Inflammatory macrophage treated with lipopolysaccharide for 1 hour (primary cell): ENCODE data around the gene TMEM150B.

Experiments used
- DNase-seq, 2 donors: peaks; one replicate each; pipeline ENCODE4 v3.0.0-alpha.2; 2020 to 2022

TMEM150B gene

DNA sequence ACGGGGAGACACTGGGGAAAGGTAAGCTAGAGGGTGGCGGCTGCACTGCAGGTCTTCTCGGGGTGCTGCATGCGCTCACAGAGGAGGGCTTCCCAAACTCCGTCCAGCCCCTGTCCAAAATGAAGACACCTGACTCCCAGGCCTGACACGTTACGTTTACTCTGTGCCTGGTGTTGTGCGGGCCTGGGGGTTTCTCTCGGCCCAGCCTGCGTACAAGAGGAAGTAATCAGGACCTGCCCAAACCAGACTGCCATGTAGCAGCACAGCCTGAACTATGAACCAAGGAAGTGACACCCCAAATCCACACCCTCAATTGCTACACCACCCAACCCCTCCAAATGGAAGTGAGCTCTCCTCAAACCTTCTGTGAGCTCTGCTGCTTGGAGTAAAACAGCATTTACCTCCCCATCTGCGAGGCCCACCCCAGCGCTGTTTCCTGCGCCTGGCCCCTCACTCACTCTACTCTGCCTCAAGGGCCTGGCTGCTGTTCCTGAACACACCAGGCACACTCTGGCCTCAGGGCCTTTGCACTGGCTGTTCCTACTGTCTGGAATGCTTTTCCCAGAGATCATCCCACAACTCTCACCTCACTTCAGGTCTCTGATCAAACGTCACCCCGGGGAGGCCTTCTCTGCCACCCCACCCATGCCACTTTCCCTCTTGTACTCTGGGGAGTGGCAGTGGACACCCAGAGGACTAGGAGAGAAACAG is 48.3 kb downstream of the TMEM150B start:
- DNase-seq: no peak

DNA sequence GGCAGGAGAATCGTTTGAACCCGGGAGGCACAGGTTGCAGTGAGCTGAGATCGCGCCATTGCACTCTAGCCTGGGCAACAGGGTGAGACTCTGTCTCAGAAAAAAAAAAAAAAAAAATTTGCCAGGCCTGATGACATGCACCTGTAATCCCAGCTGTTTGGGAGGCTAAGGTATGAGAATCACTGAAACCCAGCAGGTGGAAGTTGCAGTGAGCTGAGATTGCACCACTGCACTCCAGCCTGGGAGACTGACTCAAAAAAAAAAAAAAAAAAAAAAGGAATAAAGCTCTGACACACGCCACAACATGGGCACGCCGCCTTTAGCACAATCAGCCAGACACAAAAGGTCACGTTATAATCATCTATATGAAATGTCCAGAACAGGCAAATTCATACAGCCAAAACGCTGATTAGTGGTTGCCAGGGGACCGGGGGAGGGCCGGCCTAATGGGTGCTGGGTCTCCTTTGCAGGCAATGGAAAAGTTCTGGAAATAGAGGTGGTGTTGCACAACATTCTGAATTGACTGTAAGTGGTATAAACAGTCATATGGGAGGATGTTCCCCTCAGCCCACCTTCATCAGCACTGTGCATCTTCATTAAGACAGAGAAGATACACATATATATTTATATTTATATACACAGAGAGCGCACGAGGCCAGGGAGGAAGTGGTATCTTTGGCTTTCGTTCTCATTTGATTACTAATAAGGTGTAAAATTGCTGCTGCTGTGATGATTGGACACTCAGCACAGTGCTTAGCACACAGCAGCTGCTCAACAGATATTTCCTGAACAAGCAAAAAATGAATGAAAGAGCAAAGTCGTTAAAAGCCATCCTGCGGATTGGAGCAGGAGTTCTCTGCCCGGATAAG is 49.1 kb downstream of the TMEM150B start:
- no peak for DNase-seq

DNA sequence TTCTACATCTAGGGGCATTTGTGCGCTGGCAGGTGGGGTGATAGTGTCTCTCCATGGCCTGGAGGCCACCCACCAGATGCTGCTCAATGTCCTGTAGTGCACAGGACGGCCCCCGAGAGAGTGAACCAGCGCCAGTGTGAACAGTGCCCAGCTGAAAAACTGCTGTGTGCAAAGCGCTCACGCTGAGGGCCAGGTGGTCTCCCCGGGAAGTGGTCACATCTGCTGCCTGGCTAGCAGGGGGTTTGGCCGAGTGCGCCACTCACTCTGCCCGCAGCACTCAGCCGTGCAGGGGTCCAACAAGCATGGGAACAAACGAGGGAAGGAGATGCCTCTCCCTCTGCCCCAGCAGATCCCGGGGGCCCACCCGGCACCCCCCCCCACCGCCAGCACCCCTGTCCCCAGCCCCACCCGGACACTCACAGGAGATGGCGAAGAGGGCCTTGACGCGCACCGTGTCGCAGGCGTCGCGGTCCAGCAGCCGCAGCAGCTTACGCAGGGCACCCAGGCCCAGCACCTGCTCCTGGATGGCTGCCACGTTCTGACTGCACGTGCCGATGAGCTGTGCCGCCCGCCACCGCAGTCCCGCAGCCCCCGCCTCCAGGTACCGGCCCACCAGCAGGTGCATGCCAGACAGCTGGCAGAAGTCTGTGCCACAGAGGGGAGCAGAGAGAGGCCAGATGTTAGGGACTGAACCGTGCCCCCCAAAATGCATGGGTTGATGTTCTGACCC is 51.0 kb downstream of the TMEM150B start:
- DNase-seq: no peak

DNA sequence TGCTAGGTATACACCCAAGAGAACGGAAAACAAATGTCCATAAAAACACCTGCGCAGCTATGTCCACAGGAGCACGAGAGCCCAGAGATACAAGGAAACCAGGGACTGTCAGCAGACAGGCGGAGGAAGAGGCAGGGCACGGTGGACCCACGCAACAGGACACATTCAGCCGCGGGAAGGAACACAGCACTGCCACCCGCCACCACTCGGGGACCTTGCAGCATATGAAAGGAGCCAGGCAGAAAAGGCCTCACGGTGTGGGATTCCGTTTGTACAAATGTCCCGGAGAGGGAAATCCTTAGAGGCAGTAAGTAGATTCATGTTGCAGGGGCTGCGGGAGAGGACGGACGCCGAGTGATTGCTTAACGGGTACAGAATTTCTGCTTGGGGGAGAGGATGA is 53.0 kb downstream of the TMEM150B start:
- no peak for DNase-seq

DNA sequence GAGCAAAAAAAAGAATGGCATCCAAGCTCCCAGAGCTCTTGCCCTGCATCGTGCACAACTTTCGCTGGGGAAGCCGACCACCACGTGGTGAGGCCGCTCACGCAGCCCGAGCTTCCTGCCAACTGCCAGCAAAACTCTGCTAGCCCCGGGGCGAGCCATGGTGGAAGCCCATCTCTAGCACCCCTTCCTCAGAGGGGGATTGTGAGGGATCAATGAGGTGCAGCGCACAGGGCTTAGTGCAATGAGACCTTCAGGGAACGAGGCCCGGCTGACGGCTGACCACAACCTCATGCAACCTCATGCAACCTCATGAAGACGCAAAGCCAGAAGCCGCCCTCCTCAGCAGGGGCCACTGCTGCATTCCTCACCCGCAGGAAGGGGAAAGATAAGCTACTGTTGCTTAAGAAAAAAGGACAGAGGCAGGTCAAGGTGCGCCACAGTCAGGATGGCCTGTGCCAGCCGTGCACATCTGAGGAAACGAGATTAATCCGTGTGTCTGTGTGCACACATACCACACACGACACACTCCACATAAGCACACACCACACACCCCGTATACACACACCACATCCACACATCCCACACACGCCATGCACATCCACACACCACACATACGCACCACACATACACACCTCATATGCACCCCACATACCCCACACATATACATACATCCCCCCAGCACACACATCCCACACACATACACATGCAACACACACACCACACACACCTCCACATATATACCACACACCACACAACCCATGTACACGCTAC is 54.8 kb downstream of the TMEM150B start:
- DNase-seq: no peak

DNA sequence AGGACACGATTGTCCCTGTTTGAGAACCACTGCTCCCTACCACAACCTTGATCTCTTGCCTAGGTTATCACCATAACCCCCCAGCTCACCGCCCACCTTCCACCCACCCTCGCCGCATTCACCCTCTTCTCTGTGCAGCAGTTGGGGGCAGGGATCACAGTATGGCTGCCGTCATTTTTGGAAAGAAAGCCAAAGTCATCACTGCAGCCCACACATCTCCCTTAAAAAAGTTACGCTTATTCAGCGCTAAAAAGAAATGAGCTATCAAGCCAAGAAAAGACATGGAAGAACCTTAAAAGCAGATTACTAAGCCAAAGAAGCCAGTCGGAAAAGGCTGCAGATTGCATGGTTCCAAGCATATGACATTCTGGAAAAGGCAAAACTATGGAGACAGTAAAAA is 55.8 kb downstream of the TMEM150B start:
- DNase-seq: no peak

DNA sequence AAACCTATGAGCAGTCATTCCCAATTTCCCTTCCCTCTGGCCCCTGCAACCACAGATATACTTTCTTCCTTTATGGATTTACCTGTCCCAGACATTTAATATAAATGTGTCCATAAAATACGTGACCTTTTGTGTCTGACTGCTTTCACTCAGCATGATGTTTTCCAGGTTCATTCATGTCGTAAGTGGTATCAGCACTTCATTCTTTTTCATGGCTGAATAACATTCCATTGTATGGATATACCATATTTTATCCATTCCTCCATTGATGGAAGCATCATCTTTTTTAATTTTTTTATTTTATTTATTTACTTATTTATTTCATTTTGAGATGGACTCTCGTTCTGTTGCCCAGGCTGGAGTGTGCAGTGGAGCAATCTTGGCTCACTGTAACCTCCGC is 58.3 kb downstream of the TMEM150B start:
- DNase-seq: no peak

DNA sequence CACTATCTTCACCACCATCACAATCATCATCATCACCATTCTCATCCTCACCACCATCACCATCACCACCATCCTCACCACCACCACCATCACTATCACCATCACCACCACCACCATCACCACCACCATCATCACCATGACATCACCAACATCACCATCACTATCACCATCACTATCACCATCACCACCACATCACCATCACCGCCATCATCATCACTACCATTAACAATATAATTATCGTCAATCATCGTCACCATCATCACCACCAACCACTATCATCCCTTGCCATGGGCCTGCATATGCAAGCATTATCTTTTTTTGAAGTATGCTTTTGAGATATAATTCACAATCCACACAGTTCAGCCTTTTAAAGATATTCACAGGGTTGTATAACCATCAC is 58.7 kb downstream of the TMEM150B start:
- no peak for DNase-seq

DNA sequence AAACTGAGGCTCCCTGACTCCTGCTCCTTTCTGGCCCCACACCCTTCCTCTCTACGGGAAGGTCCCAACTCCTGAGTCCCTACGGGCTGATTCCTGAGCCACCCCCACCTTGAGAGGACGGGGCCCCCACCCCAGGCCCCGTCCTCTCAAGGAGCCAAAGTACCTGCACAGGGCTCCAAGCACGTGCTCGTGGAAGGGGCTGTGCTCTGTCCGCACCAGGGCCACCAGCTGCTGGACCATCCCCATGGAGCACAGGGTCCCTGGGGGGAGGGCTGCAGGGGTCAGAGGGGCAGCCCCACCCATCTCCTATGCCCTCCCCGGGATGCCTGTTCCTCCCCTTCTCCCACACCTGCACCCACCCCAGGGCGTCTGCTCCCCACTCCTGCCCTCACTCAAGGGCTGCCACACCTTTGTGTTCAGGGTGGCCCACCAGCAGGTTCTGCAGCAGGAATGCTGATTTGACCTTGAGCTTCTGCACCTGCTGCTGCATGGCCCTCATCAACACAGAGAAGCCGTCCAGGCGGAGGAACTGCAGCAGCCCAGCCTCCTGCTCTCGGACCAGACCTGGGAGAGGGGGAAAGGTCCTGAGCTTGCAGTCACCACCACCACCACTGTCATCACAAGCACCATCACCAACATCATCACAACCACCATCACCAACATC is 59.3 kb downstream of the TMEM150B start:
- no peak for DNase-seq

DNA sequence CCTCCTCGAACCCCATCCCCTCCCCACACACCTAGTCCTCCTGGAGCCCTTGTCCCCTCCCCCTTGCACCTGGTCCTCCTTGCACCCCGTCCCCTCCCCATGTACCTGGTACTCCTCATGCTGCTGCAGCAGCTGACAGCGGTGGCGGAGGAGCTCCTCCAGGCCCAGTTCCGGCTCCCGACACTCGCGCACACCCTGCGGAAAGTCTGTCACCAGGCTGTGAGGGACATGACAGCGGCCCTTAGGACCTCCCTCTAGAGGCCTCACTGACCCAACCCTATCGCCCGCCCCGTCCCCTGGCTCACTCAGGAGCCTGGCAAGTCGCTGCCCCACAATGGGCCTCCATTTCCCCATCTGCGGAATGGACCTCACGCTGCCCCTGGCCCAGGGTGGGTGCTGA is 60.0 kb downstream of the TMEM150B start:
- DNase-seq: no peak

DNA sequence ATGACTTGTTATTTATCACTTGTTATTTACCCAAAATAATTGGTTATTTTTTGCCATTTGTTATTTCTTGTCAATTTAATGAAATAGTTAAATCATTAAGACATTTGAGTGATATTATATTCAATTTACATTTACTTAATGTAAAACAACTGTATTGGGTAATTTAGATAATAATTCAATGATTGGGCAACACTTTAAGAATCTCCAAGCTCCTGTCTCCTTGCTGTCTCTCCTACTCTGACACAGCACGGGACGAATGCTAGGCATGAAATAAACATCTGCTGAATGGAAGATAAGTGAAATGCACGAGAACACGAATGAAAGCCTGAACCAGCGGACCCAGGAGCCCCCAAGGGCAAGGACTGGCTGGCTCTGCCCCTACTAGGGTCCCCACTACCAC is 60.6 kb downstream of the TMEM150B start:
- DNase-seq: no peak
